HG03039 (cell line): ENCODE measurements around the gene CMTM6.
A peak's percentile ranks its signal among the peaks of the same experiment; 100 is the strongest.
"Not testable (repeated sequence)": the region's sequence is repeated elsewhere in the genome, so short reads cannot be mapped to it uniquely, and the experiment has no call there.

ENCODE experiments used
- ATAC-seq: cut with Tn5 transposase; IDR thresholded peaks from one replicate; pipeline ENCODE4 v1.9.1; 2021; ENCODE audit warnings: mild to moderate bottlenecking, moderate library complexity; ENCODE audit not compliant: unreplicated experiment

CMTM6 gene

DNA sequence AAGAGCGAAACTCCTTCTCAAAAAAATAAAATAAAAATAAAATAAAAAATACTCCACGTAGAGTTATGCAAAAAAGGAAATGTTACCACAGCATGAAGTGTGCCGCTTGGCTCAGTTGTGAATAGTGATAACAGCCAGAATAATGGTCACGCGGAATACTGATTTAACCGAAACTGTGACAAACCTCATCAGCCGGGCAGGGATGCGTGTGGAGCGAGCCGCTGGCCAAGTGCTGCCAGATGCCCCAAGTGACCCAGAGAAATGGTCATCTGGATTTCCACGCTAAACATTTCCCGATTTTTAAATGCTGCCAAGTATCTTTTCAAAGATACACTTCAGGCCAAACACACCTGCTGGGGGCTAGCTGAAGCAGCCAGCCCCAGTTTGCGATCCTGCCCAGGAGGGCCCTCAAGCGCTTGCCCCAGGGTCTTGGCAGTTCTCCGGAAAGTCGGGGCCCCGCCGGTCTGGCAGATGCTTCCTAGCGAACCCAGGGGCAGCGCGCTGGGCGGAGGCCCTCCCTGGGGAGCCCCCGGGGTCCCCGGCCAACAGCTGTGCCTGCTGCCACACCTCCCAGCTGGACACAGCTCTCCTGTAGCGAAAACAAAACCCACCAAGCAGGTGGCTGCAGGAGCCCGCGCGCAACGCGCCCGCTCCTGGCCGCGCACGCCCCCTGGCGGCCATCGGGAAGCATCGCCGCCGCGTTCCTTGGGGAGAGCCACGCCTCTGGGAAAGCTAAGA is 35.1 kb downstream of the CMTM6 start:
- ATAC-seq, result peak; percentile 49

DNA sequence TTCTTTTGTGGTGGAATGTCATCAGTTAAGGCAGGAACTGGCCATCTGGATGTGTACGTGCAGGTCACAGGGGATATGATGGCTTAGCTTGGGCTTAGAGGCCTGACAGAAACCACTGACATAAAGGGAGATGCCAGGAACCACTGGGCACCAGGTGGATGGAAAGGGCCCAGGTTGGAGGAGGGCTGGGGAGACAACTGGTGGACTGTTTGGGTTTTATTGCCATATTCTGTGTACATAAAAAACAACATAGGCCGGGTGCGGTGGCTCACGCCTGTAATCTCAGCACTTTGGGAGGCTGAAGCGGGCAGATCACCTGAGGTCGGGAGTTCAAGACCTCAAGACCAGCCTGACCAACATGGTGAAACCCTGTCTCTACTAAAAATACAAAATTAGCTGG is 35.8 kb downstream of the CMTM6 start:
- not testable (repeated sequence) for ATAC-seq

DNA sequence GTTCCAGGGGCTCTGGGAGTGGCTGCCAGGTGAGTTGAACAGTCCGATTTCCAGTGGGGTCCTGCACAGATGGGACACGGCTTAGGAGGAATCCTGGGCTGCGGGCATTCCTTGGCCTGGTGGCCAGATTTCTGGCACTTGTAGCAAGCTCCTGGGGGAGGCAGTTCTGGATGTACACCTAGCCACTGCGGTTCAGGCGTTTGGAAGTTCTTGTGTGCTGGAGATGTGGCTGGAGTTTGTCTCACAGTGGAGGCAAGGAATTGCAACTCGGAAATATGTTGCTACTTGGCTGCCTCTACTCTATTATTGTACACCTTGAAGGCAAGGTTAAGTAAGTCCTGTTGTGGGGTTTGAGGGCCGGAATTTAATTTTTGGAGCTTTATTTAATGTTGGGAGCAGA is 37.9 kb downstream of the CMTM6 start:
- not testable (repeated sequence) for ATAC-seq

DNA sequence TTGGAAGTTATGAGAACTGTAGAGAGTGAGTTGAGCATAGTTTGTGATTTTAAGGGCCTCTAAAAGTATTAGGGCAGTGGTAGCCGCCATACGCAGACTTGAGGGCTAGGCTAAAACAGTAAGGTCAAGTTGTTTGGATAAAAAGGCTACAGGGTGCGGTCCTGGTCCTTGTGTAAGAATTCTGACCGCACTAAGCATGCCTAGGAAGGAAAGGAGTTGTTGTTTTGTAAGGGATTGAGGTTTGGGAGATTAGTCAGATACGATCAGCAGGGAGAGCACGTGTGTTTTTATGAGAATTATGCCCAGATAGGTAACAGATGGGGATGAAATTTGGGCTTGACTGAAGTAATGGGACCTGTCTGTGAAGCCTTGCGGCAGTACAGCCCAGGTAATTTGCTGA is 39.2 kb downstream of the CMTM6 start:
- not testable (repeated sequence) for ATAC-seq

DNA sequence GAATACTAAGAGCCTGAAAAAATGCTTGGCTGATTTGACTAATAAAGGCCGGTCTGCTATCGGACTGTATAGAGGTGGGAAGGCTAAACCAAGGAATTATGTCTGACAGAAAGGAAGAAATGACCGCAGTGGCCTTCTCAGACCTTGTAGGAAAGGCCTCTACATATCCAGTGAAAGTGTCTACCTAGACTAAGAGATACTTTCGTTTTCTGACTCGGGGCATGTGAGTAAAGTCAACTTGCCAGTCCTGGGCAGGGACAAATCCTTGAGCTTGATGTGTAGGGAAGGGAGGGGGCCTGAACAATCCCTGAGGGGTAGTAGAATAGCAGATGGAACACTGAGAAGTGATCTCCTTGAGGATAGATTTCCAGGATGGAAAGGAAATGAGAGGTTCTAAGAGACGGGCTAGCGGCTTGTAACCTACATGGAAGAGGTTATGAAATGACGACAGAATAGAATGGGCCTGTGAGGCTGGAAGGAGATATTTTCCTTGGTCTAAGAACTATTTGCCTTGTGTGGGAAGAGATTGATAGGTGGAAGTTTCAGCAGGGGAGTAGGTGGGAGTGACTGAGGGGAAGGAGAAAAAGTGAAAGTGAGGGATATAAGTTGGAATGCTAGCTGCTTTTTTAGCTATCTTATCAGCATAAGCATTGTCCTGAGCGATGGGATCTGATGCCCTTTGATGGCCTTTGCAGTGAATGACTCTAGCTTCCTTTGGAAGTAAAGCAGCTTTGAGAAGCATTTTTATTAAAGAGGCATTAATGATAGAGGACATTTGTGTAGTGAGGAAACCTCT is 40.3 kb downstream of the CMTM6 start:
- not testable (repeated sequence) for ATAC-seq

DNA sequence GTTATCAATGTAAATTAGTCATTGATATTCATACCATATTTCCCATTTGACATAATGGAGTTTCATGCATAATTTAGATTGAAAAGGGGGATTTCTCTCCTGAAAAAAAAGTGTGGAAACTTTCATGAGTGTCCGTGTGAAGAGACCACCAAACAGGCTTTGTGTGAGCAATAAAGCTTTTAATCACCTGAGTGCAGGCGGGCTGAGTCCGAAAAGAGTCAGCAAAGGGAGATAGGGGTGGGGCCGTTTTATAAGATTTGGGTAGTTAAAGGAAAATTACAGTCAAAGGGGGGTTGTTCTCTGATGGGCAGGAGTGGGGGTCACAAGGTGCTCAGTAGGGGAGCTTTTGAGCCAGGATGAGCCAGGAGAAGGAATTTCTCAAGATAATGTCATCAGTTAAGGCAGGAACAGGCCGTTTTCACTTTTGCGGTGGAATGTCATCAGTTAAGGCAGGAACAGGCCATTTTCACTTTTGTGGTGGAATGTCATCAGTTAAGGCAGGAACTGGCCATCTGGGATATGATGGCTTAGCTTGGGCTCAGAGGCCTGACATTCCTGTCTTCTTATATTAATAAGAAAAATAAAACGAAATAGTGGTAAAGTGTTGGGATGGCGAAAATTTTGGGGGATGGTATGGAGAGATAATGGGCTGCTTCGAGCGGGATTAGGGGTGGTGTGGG is 41.7 kb downstream of the CMTM6 start:
- not testable (repeated sequence) for ATAC-seq

DNA sequence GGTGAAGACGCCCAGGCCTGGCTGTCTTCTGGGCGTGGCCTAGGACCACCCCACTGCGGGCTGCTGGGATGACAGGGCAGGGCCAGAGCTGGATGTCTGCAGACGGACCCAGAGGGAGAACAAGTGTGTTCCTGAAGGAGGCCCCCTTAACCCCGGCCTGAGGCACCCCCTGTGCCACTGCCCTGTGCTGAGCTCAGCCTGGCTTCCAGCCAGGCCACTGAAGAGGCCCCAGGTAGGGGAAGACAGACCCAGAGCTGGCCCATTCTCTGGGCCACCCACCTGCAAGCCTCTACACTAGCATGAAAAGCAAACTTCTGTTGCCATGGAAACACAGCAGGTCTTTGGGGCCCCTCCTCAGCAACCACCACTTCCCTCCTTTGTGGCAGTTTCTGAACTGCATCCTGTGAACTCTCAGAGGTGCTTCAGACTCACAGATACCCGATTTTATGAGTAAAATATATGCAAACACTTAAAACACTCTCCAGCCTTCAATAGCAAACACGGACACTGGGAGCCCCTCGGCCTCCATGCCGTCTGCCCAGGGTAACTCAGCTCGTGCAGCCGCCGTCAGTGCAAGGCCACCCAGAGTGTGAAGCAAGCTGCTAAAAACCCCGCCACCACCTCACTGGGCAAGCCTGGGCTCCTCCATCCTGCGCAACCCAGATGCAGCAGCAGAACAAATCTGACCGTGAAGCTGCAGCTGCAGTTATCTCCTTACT is 42.5 kb downstream of the CMTM6 start:
- peak; percentile 85 for ATAC-seq

DNA sequence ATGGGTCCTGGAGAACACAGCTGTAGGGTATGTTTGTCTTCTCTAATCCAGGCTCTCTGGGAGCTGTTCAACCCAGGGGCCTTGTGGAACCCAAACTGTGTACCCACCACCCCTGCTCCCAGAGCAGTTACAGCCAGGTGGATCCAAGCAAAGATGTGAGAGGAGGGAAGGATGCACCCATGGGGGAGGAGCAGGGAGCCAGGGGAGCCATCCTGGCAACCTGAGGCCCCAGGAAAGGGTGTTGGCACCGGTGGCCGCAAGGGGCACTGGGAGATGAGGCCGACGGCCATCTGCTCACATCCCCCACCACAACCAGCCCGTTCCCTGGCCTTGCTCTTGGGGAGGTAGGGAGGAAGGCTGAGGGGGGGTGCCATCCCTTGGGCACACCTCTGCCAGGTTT is 43.2 kb downstream of the CMTM6 start:
- ATAC-seq, result no peak

DNA sequence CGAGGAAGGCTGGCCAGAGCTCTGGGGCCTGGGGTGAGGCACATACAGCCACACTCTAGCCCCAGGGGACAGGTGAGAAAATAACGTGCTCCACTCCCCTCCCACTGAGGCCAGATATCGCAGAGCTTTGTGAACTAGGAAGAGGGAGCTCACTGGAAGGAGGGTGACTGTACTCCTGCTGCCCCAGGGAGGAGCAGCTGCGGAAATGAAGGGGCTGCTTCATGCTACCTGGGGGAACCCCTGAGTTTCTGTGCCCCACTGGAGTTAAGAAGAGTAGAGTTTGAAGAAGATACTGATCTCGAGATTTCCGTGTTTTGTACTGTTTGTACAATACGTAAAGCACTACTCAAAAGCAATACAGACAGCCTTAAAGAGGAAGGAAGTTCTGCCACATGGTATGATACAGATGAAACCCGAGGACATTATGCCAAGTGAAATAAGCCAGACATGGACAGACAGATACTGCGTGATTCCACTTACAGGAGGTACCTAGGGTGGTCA is 44.6 kb downstream of the CMTM6 start:
- no peak for ATAC-seq

DNA sequence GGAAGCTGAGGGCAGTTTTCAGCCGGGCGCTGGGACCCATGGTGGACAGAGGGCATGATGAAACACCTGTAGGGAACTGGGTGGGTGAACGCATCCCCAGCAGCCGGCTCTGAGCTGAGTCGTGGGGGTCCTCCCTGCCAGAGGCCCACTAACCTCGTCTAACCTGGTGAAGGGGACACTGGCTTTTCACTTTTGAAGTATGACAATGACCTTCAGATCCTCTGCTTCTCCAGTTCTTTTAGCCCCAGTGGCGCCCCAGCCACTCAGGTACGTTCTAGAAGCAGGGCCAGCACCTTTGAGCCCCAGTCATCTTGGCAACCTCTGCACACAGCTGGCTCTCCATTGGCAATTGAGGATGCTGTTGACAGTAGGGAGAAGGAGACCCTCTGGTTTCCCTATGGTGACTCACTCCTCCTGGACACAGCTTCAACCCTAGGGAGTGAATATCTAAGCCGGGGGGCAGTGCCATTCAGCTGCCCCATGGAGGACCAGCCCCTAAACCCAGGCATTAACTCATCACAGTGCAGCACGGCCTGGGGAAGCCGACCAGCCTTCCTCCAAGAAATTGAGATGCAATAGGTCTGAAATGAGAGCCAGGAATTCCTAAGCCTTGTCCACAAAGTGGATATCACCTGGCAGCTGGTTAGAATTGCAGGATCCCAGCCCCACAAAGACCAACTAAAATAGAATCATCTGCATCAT is 46.1 kb downstream of the CMTM6 start:
- no peak for ATAC-seq

DNA sequence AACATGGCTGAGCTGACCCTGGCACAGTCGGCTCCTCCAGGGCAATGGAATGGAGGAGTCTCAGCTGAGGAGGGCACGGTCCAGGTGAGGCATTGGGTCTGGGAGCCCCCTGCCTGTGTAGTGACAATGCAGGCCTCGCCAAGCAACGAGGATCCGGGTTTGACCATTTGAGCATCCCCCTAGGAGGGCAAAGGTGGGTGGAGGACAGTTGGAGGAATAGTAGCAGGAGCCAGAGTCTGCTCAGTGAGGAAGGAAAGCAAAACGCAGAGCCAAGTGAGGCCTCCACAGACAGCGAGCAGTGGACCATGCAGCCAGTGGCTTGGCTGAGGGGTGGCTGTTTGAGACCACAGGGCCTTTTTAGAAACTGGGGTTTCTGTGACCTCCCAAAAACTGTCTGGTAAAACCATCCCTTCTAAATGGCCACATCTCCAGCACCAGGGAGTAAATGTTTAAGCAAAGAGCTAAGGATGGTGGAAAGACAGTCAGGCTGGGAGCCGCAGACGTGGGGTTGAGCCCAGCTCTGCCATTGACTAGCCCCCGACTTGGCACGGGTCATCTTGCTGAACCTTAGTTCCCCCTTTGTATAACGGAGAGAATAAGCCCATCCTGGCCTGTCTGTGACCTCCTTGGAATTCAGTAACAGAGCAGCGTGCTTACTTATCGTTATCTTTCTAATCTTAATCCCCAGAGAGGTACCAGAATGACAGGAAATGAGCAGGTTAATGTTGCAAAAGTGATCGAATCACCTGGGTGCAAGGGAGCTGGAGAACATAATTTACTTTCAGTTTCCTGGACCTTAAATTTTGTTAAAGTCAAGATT is 46.8 kb downstream of the CMTM6 start:
- no peak for ATAC-seq

DNA sequence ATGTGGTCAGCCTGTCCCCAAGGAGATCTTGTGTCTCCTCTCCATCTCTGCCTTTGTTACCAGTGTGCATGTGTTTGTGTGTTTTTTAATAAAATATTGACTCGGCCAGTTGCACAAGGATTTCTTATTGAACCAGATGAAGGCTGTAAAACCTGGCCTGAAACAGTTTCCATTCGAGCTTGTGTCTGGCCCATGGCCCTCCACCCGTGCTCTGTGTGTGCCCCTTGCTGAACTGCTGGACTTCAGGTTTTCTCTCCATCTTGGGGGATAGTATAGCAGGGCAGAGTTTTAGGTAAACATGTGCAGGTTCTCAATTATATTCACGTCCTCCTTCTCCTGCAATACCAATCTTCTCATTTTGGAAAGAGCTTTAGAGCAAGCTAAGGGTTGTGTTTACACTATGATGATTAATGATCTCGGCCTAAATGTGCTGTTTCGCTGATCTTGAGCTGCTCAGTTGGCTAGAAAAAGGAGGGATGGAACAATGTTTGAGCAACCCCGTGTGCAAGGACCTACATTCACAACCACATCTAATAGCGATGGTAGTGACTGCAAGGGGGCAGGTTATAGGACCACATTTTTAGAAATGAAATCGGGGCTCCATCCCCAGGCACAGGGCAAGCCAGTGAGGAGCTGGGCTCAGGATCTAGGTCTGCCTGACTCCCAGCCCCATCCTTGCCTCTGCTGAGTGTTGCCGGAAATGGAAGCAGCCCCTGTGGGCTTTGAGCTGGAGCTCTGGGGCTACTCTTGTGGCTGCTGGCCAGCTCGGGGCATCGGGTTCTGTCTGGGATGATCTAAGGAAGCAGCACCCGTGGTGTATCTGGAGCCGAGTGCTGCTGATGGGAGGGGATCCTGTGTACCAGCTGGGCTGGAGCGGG is 47.7 kb downstream of the CMTM6 start:
- no peak for ATAC-seq

DNA sequence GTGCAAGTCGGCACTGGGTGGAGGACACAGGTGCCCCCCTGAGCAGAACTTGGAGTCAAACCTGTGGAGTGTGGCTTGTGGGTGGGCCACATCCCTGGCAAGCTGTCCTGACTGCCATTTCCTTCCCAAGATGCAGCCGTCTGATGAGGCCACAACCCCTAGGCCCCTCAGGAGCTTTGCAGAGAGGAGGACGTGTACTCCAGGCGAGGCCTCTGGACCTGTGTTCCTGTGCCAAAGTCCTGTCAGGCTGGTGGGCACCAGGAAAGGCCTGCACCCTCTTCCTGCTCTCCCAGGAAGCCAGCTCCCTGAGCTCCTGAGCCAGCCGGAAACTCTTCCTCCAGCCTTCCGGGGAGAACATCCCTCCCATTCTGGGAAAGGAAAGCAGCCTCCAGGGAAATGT is 48.5 kb downstream of the CMTM6 start:
- ATAC-seq, result no peak

DNA sequence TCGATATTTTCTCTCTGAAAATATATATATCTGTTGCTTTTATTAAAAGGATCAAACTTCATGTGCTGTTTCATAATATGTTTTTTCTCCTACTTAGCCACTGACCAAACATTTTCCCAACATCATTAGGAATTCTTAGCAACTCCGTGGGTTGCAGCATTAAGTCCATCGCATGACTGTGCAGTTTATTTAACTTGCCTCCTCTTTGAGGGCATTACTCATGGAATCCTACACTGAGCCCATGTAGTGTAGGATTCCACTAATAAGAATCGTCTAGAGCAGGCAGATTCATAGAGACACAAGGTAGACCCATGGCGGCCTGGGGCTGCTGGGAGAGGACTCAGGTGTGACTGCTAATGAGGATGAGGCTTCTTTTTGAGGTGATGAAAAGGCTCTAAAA is 49.3 kb downstream of the CMTM6 start:
- no peak for ATAC-seq

DNA sequence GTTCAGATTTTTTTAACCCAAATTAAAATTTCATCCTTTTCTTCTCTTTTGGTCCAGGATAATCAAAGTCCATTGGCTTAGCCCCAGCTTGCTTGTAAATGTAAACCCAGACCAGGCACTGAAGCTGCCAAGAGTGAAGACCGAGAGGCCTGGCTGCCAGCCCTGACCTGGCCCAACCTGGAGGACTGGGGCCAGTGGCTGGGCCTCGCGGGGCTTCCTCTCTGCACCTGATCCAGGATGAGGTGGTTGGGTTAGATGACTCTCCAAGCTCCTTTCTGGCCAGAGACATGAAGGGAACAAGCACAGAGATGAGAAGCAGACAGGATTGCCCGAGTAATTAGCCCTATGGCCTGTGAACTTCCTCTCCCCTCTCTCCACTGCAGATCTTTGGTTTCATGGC is 50.6 kb downstream of the CMTM6 start:
- ATAC-seq, result no peak

DNA sequence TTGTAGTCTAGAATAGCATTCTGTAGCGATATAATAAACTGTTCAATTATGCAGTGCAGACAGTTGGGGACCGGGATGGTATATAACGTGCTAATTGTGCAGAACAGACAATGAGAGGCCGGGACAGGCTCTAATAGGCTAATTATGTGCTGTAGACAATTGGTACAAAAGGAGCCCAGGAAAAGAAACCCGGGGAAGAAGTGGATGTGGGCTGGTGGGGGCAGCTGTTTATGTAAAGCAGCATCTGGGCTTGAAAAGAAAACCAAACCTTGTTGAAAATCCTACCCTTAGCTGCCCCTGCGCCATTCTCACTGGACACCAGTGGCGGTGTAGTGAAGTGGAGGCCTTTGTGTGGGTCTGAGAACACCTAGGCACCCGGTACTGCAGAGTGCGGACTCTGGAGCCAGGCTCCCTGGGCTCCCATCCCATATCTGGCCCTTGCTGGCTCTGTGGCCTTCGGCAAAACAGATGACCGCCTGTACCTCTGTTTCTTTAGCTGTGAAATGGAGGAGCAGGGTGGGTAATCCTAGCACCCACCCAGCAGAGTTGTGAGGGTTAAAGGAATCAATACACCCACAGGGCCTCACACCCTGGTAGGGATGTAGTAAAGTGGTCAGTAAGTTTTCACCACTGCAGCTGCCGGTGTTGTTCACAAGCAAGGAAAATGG is 51.5 kb downstream of the CMTM6 start:
- ATAC-seq, result no peak

DNA sequence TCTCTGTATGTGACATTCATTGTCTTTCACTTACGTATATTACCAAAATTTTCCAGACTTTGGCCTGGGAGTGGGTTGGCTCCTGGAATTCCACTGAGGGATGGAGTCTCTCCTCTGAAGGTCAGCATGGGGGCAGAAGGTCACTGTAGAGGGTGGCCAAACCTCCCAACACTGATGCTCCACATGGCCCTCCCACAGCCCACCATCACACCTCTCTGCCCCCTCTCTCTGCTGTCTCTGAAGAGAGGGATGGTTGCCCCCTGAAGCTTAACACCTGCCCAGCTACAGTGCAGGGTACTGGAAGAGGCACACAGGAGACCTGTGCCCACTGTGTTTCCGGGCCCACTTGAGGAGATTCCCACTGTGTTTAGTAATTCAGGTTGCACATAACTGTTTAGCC is 52.2 kb downstream of the CMTM6 start:
- ATAC-seq, result no peak

DNA sequence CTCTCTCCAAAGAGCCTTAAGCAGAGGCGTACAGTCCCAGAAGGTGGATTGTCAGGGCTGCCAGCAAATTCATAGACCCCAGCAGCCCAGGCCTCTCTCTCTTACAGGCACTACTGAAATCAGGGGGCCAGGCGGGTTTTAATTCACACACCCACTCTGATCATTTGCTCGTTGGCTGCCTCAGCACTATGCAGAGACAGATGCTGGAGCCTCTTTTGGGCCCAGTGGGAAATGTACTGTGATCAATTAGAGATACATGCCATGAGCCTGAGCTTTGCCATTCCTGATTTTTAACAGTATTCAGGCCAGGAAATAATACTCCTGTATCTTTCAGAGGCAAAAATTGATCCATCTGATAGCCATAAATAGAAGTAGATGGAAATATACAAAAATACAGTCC is 53.0 kb downstream of the CMTM6 start:
- no peak for ATAC-seq
